AG04450 (cell line): ENCODE results near the gene CAPN1. TPM values are rescaled to one million over a fixed set of nuclear protein-coding genes. Genes with fewer than 3 reads are reported as not detected.

Source experiments
- CTCF ChIA-PET: fragments of 300-600, 350-600 bp; formaldehyde crosslinking; extraction: SDS; loops from one replicate; lab custom pipeline; 2022; ENCODE audit warnings: antibody characterized with exemption, inconsistent platforms; lab: Charles Lee
- POLR2A ChIA-PET: fragments of 350-600 bp; formaldehyde crosslinking; extraction: SDS; loops from one replicate; lab custom pipeline; 2021; ENCODE audit warnings: antibody characterized with exemption, inconsistent platforms; lab: Yijun Ruan, JAX
- DNase-seq: peaks from one replicate; pipeline ENCODE4 v3.0.0-alpha.2; 2011; ENCODE audit warnings: low read depth, low spot score
- H3K27ac ChIP-seq: one replicate; pipeline ENCODE4 v1.5.1; 2012; ENCODE audit warnings: low read depth, low read length, control low read depth
- H3K27me3 ChIP-seq: one replicate; pipeline ENCODE4 v1.6.0; 2012; ENCODE audit warnings: low read length; ENCODE audit not compliant: control insufficient read depth, insufficient read depth
- H3K4me3 ChIP-seq: 2 replicates; pipeline ENCODE4 v1.5.1; 2011; ENCODE audit warnings: mild to moderate bottlenecking, low read depth, low read length, control low read depth
- H3K9me3 ChIP-seq: 2 replicates; pipeline ENCODE4 v1.5.1; 2012; ENCODE audit warnings: low read length; ENCODE audit not compliant: control insufficient read depth, insufficient read depth
- polyA minus RNA-seq: library from RNA; depleted of rRNA, polyadenylated mRNA; stranded (reverse); fragments of >200 nt; gene quantifications from 2 replicates; pipeline ENCODE4 v1.2.3, GENCODE V29; 2011; rRNA and poly(A)+ RNA removed
- polyA plus RNA-seq: library from polyadenylated mRNA; depleted of rRNA; stranded (reverse); fragments of >200 nt; gene quantifications from 2 replicates; pipeline ENCODE4 v1.2.3, GENCODE V29; 2011; rRNA removed
- TF ChIP-seq, protein P1 (sequence below): IDR thresholded peaks from 2 replicates; pipeline ENCODE4 v1.5.1; 2011; ENCODE audit warnings: low read depth, low read length, control low read depth, inconsistent platforms

Gene CAPN1
- polyA plus RNA-seq: 84.1 and 123 TPM in 2 replicates
- 105 and 131 TPM in 2 replicates for polyA minus RNA-seq

GRCh38 chr11:65181569-65182257 is at the start of gene CAPN1:
Gene CAPN1, plus strand, starts transcription at chr11:65181928. Its CDS starts 774 bp downstream, at chr11:65182702.
- peak; percentile 61 for DNase-seq
- H3K27ac ChIP-seq: peak within 1 kb of the TSS; percentile 47
- H3K9me3 ChIP-seq: peaks cover 5% of the 10 kb centered on the region; the same call in 1 of the 2 replicates
- ChIA-PET CTCF (interaction anchor here (0.5 to 1.4 kb wide), 9 partner anchors 16 to 150 kb away, joined by 3 to 10 read pairs (median 4); partner anchors contain the start of gene TM7SF2), POLR2A (interaction anchor here (0.6 to 2.3 kb wide), 5 partner anchors 19 to 316 kb away, joined by 3 to 10 read pairs (median 5); partner anchors contain the start of genes POLA2 and ZNHIT2)
- peak within 1 kb of the TSS; percentile 88 for H3K4me3 ChIP-seq
- TF ChIP-seq, protein P1, sequence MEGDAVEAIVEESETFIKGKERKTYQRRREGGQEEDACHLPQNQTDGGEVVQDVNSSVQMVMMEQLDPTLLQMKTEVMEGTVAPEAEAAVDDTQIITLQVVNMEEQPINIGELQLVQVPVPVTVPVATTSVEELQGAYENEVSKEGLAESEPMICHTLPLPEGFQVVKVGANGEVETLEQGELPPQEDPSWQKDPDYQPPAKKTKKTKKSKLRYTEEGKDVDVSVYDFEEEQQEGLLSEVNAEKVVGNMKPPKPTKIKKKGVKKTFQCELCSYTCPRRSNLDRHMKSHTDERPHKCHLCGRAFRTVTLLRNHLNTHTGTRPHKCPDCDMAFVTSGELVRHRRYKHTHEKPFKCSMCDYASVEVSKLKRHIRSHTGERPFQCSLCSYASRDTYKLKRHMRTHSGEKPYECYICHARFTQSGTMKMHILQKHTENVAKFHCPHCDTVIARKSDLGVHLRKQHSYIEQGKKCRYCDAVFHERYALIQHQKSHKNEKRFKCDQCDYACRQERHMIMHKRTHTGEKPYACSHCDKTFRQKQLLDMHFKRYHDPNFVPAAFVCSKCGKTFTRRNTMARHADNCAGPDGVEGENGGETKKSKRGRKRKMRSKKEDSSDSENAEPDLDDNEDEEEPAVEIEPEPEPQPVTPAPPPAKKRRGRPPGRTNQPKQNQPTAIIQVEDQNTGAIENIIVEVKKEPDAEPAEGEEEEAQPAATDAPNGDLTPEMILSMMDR: no peak
- H3K27me3 ChIP-seq: no peaks in the 10 kb centered on the region

- DNase-seq: no peak
- Histone ChIP-seq H3K4me3 (peak overlapping the region; percentile 95), H3K9me3 (no peaks in the 10 kb centered on the region; the same call in 1 of the 2 replicates), H3K27me3 (no peaks in the 10 kb centered on the region), H3K27ac (no peak overlapping the region)
- ChIA-PET POLR2A (no interaction called here), CTCF (interaction anchor here (1.4 kb wide), 1 partner anchor 22 kb away, joined by 3 read pairs; no protein-coding TSS in a partner anchor)
- TF ChIP-seq, protein P1: no peak
Observed at GRCh38 chr11:65132238-65132987, 49.3 kb upstream of the CAPN1 start.

DNA sequence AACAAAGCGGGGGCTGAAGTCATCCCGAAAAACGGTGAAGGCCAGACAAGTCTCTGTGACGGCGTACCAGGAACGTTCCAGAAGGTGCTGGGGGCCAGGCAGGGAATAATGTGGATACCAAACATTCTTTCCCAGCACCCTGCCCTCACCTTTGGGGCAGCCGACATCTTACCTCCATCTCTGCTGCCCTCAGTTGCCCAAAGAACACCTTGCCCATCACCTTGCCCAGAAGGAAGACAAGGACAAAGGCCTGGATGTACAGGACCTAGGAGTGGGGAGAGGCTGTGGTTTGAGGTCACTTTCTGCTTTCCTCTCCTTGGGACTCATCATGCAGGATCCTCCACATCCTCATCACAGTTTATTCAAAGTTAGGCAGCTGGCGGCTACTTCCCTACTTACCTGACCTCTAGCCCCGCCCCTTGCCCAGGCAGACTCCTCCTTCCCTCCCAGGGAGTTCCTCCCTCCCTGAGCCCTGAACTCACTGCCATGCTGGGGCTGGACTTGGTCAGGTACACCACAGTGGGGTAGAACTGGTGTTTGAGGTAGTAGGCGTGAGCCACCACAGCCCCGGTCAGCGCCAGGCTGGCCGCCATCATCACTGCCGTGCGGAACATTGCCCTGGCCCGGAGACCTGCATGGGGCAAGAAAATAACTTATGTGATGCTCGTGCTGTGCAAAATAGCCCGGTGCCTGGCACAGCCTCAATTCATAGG is 48.6 kb upstream of the CAPN1 start:
- Histone ChIP-seq H3K27me3 (no peaks in the 10 kb centered on the region), H3K27ac (peak overlapping the region; percentile 21), H3K4me3 (peak overlapping the region; percentile 95), H3K9me3 (no peaks in the 10 kb centered on the region; the same call in 1 of the 2 replicates)
- POLR2A ChIA-PET: interaction anchor here (0.6 to 2.6 kb wide), 3 partner anchors 15 to 725 kb away, joined by 3 to 14 read pairs (median 7); partner anchors contain the start of genes TM7SF2 and ZNHIT2
- CTCF ChIA-PET: no interaction called here
- TF ChIP-seq, protein P1: no peak
- DNase-seq: no peak

DNA sequence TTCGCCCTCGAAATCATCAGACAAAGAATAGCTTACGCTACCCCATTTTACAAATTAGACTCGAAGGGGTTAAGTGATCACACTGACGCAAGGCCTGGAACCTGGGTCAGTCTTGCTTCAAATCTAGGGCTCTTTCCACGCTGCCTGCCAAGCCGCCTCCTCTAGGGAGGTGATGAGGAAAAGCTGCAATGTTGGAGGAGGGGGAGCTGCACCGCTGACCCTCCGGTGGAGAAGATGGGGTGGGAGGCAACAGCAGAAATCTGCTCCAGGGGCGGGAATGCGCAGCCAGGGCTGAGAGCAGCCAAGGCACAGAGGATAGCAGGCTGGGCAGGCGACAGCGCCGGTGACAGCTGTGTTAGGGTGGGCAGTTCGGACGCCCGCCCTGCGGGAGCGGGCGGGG is 48.0 kb upstream of the CAPN1 start:
- ChIA-PET CTCF (no interaction called here), POLR2A (interaction anchor here (0.6 to 2.6 kb wide), 4 partner anchors 12 to 725 kb away, joined by 3 to 20 read pairs (median 10); partner anchors contain the start of genes FAU, MRPL49, TM7SF2 and ZNHIT2)
- peak overlapping the region; percentile 99 for H3K27ac ChIP-seq

More for the DNA sequence above, 48.0 kb upstream of the CAPN1 start:
- Histone ChIP-seq H3K27me3 (no peaks in the 10 kb centered on the region), H3K4me3 (peak overlapping the region; percentile 95), H3K9me3 (no peaks in the 10 kb centered on the region; the same call in 1 of the 2 replicates)
- no peak for DNase-seq
- TF ChIP-seq, protein P1: no peak
